Thyroid gland (tissue), 4 donors: ENCODE data around the gene COL16A1. TPM values are rescaled to one million over a fixed set of nuclear protein-coding genes. Genes with fewer than 3 reads are reported as not detected.

Experiments
- DNase-seq, 2 donors: peaks; one replicate each; pipeline ENCODE4 v3.0.0-alpha.2; 2019
- H3K27ac ChIP-seq, 3 donors: fragments of 200-600 bp; sonication (generic); 1 replicate in 2 of 3; 2 replicates in 1 of 3; pipeline ENCODE4 v1.5.1; 2016 to 2019; ENCODE audit warnings: mild to moderate bottlenecking in 1 of 3, moderate library complexity in 1 of 3
- H3K27me3 ChIP-seq: fragments of 200-600 bp; sonication (generic); one replicate; pipeline ENCODE4 v1.5.1; 2019
- H3K36me3 ChIP-seq, 2 donors: fragments of 200-600 bp; sonication (generic); one replicate each; pipeline ENCODE4 v1.5.1; 2016 to 2019
- H3K4me1 ChIP-seq, 2 donors: fragments of 200-600 bp; sonication (generic); one replicate each; pipeline ENCODE4 v1.5.1; 2017 to 2019
- H3K4me3 ChIP-seq, 3 donors: fragments of 200-600 bp; sonication (generic); replicated peaks in 1 of 3; 1 replicate in 2 of 3; 2 replicates in 1 of 3; pipeline ENCODE4 v1.5.1; 2016; ENCODE audit warnings: mild to moderate bottlenecking in 1 of 3
- H3K9me3 ChIP-seq: fragments of 200-600 bp; sonication (generic); one replicate; pipeline ENCODE4 v1.5.1; 2017
- POLR2A ChIP-seq, 2 donors: fragments of 450-650 bp; IDR thresholded peaks; one replicate each; pipeline ENCODE4 v1.6.1; 2017; ENCODE audit warnings: antibody characterized with exemption in 2 of 2, mild to moderate bottlenecking in 2 of 2, moderate library complexity in 1 of 2
- WGBS, 2 donors: methylation state at CpG; one replicate each; pipeline ENCODE4 v1.1.5; 2017; 5-methylcytosine and 5-hydroxymethylcytosine counted together
- intact Hi-C: fragments of 100-400 bp; cut with DNase I; formaldehyde crosslinking; loops from one replicate; pipeline ENCODE4 v1.15.1; 2023
- total RNA-seq, 4 donors: library from RNA; depleted of rRNA; stranded (reverse); fragments of >200 nt; gene quantifications; one replicate each; pipeline ENCODE4 v1.2.3, GENCODE V29; 2016
- TF ChIP-seq, protein P1 (sequence below), 6 experiments: fragments of 200-600 bp in 3 of 6; fragments of 450-650 bp in 3 of 6; sonication (generic) in 3 of 6; IDR thresholded peaks; one replicate each; pipeline ENCODE4 v1.5.1; 2016 to 2019; ENCODE audit warnings: antibody characterized with exemption in 6 of 6, mild to moderate bottlenecking in 2 of 6, inconsistent platforms in 1 of 6, moderate library complexity in 1 of 6

COL16A1 gene
- total RNA-seq, 4 donors from 2014 or later, result 61.3 to 121 (median 97.1) TPM

DNA sequence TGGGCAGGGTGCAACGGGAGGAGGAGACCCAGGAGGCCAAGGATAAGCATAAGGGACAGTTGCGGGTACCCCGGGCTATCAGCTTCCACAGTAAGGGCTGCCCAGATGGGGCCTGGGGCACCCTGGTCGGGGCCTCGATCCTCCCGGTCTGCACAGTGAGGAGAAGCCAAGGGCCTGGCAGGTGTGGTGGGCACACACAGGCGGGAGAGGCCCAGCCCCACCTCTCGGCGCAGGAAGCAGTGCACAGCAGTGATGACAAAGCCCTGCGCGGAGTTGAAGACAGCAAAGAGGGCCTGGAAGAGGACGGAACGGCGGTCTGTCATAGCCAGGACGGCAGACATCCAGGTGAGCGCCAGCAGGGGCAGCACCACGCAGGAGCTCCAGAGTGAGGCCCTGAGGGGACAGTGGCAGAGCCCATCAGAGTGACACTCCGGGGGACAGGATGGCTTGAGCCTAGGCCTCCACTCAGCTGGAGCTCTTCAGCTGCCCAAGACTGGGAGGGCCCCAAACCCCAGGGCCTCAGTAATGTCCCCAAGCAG, 29.0 kb upstream of the COL16A1 start:
- 89 to 92% methylated on average over 13 to 18 of the region's 18 CpGs for WGBS, 2 donors
- Histone ChIP-seq H3K4me1 (no peaks in the 10 kb centered on the region), H3K27me3 (no peaks in the 10 kb centered on the region), H3K27ac (no peak overlapping the region), H3K9me3 (no peaks in the 10 kb centered on the region), H3K4me3 (no peak overlapping the region), H3K36me3 (no peaks in the 10 kb centered on the region)
- intact Hi-C loops, result no loop called here
- TF ChIP-seq, protein P1, sequence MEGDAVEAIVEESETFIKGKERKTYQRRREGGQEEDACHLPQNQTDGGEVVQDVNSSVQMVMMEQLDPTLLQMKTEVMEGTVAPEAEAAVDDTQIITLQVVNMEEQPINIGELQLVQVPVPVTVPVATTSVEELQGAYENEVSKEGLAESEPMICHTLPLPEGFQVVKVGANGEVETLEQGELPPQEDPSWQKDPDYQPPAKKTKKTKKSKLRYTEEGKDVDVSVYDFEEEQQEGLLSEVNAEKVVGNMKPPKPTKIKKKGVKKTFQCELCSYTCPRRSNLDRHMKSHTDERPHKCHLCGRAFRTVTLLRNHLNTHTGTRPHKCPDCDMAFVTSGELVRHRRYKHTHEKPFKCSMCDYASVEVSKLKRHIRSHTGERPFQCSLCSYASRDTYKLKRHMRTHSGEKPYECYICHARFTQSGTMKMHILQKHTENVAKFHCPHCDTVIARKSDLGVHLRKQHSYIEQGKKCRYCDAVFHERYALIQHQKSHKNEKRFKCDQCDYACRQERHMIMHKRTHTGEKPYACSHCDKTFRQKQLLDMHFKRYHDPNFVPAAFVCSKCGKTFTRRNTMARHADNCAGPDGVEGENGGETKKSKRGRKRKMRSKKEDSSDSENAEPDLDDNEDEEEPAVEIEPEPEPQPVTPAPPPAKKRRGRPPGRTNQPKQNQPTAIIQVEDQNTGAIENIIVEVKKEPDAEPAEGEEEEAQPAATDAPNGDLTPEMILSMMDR (IDR thresholded peaks at IDR 0.05), result no peak
- no peak for TF ChIP-seq POLR2A (IDR thresholded peaks at IDR 0.05)
- DNase-seq, result no peak

DNA sequence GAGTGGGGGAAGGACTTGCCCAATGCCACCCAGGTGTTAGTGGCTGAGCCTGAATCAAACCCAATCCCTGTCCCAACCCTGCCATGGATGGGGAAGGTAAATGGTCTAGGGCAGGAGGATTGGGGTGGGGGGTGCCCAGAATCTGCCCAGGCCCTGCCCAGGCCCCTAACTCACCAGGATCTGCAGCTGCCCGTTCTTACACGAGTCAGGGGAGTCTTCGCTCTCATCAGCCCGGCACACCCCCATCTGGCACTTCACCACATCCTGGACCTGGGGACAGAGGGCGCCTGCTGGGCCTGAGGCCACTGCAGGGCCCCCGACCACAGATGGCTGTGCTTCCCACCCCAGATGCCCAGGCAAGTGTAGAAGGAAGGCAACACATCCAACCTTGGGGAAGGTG, 28.5 kb upstream of the COL16A1 start:
- no peaks in the 10 kb centered on the region for H3K9me3 ChIP-seq
- TF ChIP-seq POLR2A (IDR thresholded peaks at IDR 0.05), result no peak
- TF ChIP-seq, protein P1 (IDR thresholded peaks at IDR 0.05), result no peak
- intact Hi-C loops, result no loop called here
- no peaks in the 10 kb centered on the region for H3K27me3 ChIP-seq
- no peaks in the 10 kb centered on the region for H3K4me1 ChIP-seq
- no peak overlapping the region for H3K27ac ChIP-seq
- no peak for DNase-seq
- H3K36me3 ChIP-seq, result no peaks in the 10 kb centered on the region
- WGBS, 2 donors, result 75 to 82% methylated on average over 5 to 6 of the region's 6 CpGs
- no peak overlapping the region for H3K4me3 ChIP-seq

DNA sequence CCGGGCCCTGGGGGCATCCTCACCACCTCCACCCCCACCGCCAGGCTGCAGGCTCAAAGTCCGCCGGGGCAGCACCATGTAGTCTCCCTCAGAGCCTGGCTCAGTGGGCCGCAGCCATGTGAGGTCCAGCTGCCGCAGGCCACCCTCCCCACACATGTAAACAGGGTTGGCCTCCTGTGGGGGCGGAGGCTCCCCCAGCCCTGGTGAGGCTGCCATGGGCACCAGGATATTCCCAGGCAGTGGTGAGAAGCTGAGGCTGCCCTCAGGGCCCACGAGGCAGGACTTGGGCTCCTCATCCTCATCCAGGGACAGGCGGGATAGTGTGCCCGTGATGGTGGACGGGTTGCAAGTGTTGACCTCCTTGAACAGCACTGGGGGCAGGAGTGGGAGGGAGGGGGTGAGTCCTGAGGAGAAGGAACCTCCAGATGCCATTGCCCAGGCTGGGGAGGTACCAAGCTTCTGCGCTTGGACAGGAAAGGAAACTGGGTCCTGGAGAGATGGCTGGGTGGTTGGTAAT, 27.3 kb upstream of the COL16A1 start:
- H3K27ac ChIP-seq, result no peak overlapping the region
- TF ChIP-seq, protein P1 (IDR thresholded peaks at IDR 0.05), result no peak
- TF ChIP-seq POLR2A (IDR thresholded peaks at IDR 0.05), result no peak
- H3K4me3 ChIP-seq, result no peak overlapping the region
- no peaks in the 10 kb centered on the region for H3K27me3 ChIP-seq
- H3K4me1 ChIP-seq, result no peaks in the 10 kb centered on the region
- H3K9me3 ChIP-seq, result no peaks in the 10 kb centered on the region
- DNase-seq, result no peak
- WGBS, 2 donors, result 85 to 94% methylated on average over 4 to 5 of the region's 12 CpGs
- intact Hi-C loops, result no loop called here
- no peaks in the 10 kb centered on the region for H3K36me3 ChIP-seq

DNA sequence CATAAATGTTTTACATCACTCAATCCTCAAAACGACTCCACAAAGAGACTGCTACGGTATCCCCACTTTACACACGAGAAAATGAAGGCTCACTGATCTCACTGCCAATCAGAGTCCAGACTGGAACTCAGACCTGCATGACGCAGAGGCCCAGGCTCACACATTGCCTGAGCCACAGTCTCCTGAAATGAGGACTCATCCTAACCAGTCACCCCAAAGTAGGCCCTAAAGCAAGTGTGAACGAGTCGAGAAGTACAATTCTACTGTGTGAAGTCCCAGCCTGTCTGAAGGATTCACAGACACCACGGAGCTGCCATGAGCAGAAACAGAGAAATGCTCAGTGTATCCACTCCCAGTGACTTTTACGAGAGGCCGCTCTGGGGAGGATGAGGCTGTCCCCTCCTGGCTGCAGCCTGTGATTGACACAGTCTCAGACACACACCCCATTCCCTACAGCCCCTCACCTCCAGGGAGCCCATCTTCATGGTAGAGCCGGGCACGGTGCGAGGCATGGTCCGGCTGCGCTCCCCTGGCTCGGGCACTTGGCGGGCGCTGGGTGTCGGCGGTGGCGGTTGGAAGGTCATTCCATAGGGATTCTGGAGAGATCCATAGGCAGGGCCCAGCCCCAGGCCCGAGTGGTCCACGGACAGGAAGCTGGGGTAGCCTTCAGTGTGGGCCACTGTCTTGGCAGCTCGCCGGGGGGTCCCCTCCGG, 26.7 kb upstream of the COL16A1 start:
- H3K27ac ChIP-seq, result no peak overlapping the region
- 91 to 95% methylated on average over 15 to 19 of the region's 25 CpGs for WGBS, 2 donors
- intact Hi-C loops, result no loop called here

More for the DNA sequence above, 26.7 kb upstream of the COL16A1 start:
- Histone ChIP-seq H3K27me3 (no peaks in the 10 kb centered on the region), H3K4me3 (no peak overlapping the region), H3K9me3 (no peaks in the 10 kb centered on the region), H3K36me3 (no peaks in the 10 kb centered on the region), H3K4me1 (no peaks in the 10 kb centered on the region)
- no peak for DNase-seq
- TF ChIP-seq, protein P1 (IDR thresholded peaks at IDR 0.05), result no peak
- no peak for TF ChIP-seq POLR2A (IDR thresholded peaks at IDR 0.05)
